Retinal pigment epithelial cell (primary cell): ENCODE results near the gene COX7B2.

ENCODE experiments used
- DNase-seq: peaks from one replicate; pipeline ENCODE4 v3.0.0-alpha.2; 2010; ENCODE audit warnings: low read depth
- H3K4me3 ChIP-seq: 2 replicates; pipeline ENCODE4 v1.5.1; 2011; ENCODE audit warnings: mild to moderate bottlenecking, low read length, control low read depth, moderate library complexity
- TF ChIP-seq, protein P1 (sequence below): conservative IDR thresholded peaks from 2 replicates; pipeline ENCODE4 v1.5.1; 2011; ENCODE audit warnings: low read depth, low read length, control low read depth, inconsistent platforms

Gene COX7B2

GRCh38 chr4:46909078-46909477 lies at the start of gene COX7B2:
COX7B2 (minus strand) TSS chr4:46909245; CDS start chr4:46735192, 174,053 bp downstream.
- TF ChIP-seq, protein P1, sequence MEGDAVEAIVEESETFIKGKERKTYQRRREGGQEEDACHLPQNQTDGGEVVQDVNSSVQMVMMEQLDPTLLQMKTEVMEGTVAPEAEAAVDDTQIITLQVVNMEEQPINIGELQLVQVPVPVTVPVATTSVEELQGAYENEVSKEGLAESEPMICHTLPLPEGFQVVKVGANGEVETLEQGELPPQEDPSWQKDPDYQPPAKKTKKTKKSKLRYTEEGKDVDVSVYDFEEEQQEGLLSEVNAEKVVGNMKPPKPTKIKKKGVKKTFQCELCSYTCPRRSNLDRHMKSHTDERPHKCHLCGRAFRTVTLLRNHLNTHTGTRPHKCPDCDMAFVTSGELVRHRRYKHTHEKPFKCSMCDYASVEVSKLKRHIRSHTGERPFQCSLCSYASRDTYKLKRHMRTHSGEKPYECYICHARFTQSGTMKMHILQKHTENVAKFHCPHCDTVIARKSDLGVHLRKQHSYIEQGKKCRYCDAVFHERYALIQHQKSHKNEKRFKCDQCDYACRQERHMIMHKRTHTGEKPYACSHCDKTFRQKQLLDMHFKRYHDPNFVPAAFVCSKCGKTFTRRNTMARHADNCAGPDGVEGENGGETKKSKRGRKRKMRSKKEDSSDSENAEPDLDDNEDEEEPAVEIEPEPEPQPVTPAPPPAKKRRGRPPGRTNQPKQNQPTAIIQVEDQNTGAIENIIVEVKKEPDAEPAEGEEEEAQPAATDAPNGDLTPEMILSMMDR, result no peak
- H3K4me3 ChIP-seq, result no peak within 1 kb of the TSS
- DNase-seq, result no peak

GRCh38 chr4:46956451-46956850 lies 47.4 kb upstream of the COX7B2 start:
- DNase-seq, result no peak
- H3K4me3 ChIP-seq, result no peak overlapping the region
- TF ChIP-seq, protein P1, result no peak

GRCh38 chr4:46955601-46956000 lies 46.6 kb upstream of the COX7B2 start:
- DNase-seq, result no peak
- no peak overlapping the region for H3K4me3 ChIP-seq
- TF ChIP-seq, protein P1, result no peak

- TF ChIP-seq, protein P1, result no peak
Measured at GRCh38 chr4:46954643-46955042, 45.6 kb upstream of the COX7B2 start.

GRCh38 chr4:46953564-46953963 lies 44.5 kb upstream of the COX7B2 start:
- TF ChIP-seq, protein P1, result no peak
- DNase-seq, result no peak
- H3K4me3 ChIP-seq, result no peak overlapping the region

More at GRCh38 chr4:46954643-46955042, 45.6 kb upstream of the COX7B2 start:
- H3K4me3 ChIP-seq, result no peak overlapping the region
- no peak for DNase-seq

DNA sequence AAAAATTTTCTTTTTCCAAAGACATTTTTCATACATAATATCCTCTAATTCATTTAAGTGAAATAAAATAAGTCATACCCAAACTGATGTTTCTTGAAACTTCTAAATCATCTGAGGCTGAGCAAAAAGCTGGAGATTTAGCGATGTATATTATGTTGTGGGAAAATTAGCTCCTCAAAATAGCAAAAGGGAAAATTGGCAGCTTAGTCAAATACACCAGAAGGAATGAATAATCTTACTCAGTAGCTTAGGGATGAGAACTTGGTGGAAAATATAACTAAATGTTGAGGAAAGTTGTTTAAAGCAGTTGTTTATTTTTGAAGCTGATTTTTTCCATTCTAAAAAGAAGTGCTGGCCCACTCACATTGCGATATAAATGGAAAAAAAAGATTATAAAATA lies 43.4 kb upstream of the COX7B2 start:
- TF ChIP-seq, protein P1, result no peak
- no peak for DNase-seq
- no peak overlapping the region for H3K4me3 ChIP-seq

DNA sequence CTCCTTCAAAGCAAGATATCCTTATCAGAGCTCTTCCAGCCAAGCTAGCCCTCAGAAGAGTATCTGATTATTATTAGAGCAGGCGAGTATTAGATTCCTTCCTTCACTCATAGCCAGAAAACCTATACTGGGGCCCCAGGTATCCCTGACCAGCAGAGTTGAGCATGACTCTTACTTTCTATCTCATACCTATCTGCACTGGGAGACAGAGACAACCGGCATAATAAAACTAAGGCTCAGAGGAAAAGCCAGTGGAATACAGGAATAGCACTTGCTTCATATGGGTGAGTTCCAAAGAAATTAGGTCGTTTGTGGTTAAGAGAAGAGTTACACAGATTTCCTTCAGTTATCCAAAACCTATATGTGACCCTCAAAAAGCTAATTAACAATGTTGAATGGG lies 41.8 kb upstream of the COX7B2 start:
- H3K4me3 ChIP-seq, result no peak overlapping the region
- DNase-seq, result no peak
- TF ChIP-seq, protein P1, result no peak
